ENCODE results near the gene SH3BGRL3.

The SH3BGRL3 gene

DNA sequence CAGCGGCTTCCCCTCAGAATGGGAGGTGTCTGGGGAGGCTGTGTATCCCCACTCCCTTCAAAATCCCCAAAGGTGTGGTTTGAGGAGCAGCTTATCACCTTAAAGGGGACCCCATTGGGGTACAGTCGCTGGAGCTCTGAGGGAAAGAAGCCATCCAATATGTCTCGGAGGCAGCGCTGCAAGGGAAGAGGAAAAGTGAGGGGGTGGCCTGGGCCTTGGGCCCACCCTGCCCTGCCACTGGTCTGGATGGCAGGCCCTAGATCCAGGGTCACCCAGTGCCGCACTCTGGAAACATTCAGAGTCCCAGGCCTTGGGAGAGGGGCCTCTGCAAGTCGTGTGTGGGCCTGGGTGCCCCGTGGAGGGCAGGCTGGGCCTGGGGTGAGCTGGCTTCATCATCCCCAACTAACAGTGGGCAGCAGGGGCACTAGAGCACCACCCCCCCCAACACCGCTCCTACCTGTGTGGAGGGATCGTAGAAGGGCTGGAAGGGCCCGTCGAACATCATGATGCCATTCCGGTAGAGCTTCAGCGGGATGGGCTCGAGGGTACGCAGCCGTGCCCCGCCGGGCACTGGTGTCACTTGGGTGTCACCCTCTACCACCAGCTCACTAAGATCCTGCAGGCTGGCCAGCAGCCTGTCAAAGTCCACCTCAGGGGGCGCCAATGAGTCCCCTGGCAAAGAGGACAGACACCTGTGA, 5.6 kb downstream of the SH3BGRL3 start:
- Histone ChIP-seq H3K4me3 (ENCODE audit: control insufficient read depth in 1 of 7, extremely low read depth in 1 of 7, insufficient read depth in 4 of 7, low read depth in 2 of 7, low read length in 6 of 7) (peak overlapping the region in 1 of 7 experiments; percentile 4), H3K9me3 (ENCODE audit: control extremely low read depth in 1 of 5, control insufficient read depth in 4 of 5, insufficient read depth in 2 of 5, low read depth in 1 of 5, low read length in 4 of 5) (no peaks in the 10 kb centered on the region), H3K27ac (ENCODE audit: insufficient read depth in 1 of 2, low read depth in 1 of 2, low read length in 2 of 2, poor library complexity in 1 of 2, severe bottlenecking in 2 of 2) (peak overlapping the region; percentile 91 to 92), H3K36me3 (ENCODE audit: control insufficient read depth in 4 of 4, insufficient read depth in 4 of 4, low read length in 3 of 4) (peaks cover 0 to 25% (median 18%) of the 10 kb centered on the region in 4 experiments), H3K4me1 (ENCODE audit: control extremely low read depth in 1 of 4, control insufficient read depth in 4 of 4, insufficient read depth in 4 of 4, low read length in 3 of 4) (peaks cover 19 to 99% (median 98%) of the 10 kb centered on the region in 4 experiments), H3K27me3 (replicated peaks in 2 of 5; ENCODE audit: control insufficient read depth in 4 of 5, insufficient read depth in 5 of 5, low read length in 4 of 5) (no peaks in the 10 kb centered on the region)
- DNase-seq = peak in 1 of 3 donors; percentile 36
- POLR2A ChIA-PET = interaction anchor here (0.7 to 3.0 kb wide), 4 partner anchors 10 to 33 kb away, joined by 3 to 13 read pairs (median 5); partner anchors contain the start of gene CD52
- 94% methylated on average over 13 of the region's 19 CpGs for WGBS (ENCODE audit: insufficient coverage)
- CTCF ChIA-PET = interaction anchor here (0.8 to 10.7 kb wide), 14 partner anchors 9 to 115 kb away, joined by 3 to 161 read pairs (median 4); partner anchors contain the start of genes CD52, SH3BGRL3, UBXN11 and ZNF593

DNA sequence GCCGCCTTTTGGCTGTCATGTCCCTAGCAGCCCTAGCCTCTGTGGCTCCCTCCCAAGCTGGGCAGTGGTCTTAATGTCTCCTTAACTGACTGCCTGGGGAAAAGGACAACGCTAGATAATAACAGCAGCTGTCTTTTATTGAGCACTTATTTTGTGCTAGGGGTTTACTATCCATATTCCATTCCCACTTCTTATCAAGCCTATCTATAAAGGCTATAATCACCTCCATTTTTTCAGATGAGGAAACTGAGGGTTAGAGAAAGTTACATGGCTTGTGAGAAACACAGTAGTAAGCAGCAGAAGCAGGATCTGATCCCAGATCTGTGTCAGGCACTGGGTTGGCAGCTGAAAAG, 6.2 kb downstream of the SH3BGRL3 start:
- Histone ChIP-seq H3K4me1 (ENCODE audit: control extremely low read depth in 1 of 4, control insufficient read depth in 4 of 4, insufficient read depth in 4 of 4, low read length in 3 of 4) (peaks cover 21 to 99% (median 98%) of the 10 kb centered on the region in 4 experiments), H3K27me3 (replicated peaks in 2 of 5; ENCODE audit: control insufficient read depth in 4 of 5, insufficient read depth in 5 of 5, low read length in 4 of 5) (no peaks in the 10 kb centered on the region), H3K27ac (ENCODE audit: insufficient read depth in 1 of 2, low read depth in 1 of 2, low read length in 2 of 2, poor library complexity in 1 of 2, severe bottlenecking in 2 of 2) (peak overlapping the region; percentile 91 to 92), H3K9me3 (ENCODE audit: control extremely low read depth in 1 of 5, control insufficient read depth in 4 of 5, insufficient read depth in 2 of 5, low read depth in 1 of 5, low read length in 4 of 5) (no peaks in the 10 kb centered on the region), H3K36me3 (ENCODE audit: control insufficient read depth in 4 of 4, insufficient read depth in 4 of 4, low read length in 3 of 4) (peaks cover 0 to 22% (median 16%) of the 10 kb centered on the region in 4 experiments), H3K4me3 (ENCODE audit: control insufficient read depth in 1 of 7, extremely low read depth in 1 of 7, insufficient read depth in 4 of 7, low read depth in 2 of 7, low read length in 6 of 7) (peak overlapping the region in 1 of 7 experiments; percentile 4)
- no peak for DNase-seq
- WGBS (ENCODE audit: insufficient coverage) = 100% methylated on average over 1 of the region's 2 CpGs
- POLR2A ChIA-PET = interaction anchor here (0.7 to 3.0 kb wide), 4 partner anchors 10 to 32 kb away, joined by 3 to 13 read pairs (median 5); partner anchors contain the start of gene CD52
- CTCF ChIA-PET = interaction anchor here (1.0 to 10.7 kb wide), 9 partner anchors 9 to 109 kb away, joined by 3 to 161 read pairs (median 7); partner anchors contain the start of genes CD52, SH3BGRL3 and UBXN11

DNA sequence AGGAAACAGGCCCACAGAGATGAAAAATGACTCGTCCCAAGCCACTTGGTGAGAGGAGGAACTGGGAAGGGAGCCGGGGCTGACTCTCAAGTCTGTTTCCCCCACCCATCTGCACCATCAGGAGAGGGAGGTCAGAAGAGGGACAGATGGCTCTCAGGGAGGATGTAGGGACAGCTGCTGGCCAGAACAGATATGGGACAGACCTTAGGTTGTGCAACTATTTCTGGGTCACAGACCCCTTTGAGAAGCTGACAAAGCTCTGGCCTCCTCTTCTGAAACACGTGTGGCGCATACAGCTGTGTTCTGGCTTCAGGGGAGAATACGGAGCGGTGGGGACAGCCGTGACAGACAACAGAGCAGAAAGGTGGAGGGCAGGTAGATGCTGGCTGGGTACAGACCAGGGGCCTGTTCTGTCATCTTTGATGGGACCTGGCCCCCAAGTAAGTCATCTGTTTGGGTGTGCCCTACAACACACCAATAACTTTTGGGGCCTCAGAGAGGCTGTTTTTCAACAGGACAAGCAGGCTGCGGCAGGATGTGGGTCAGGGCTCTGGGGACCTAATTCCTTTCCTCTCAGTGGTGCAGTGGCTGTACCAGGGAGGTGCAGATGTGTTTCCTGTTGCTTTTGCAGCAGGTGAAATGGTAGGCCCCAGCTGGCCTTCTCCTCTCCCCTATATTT, 7.3 kb downstream of the SH3BGRL3 start:
- DNase-seq = peak; percentile 70 to 97 (median 96)
- Histone ChIP-seq H3K27me3 (replicated peaks in 2 of 5; ENCODE audit: control insufficient read depth in 4 of 5, insufficient read depth in 5 of 5, low read length in 4 of 5) (no peaks in the 10 kb centered on the region), H3K4me1 (ENCODE audit: control extremely low read depth in 1 of 4, control insufficient read depth in 4 of 4, insufficient read depth in 4 of 4, low read length in 3 of 4) (peaks cover 26 to 99% (median 98%) of the 10 kb centered on the region in 4 experiments), H3K27ac (ENCODE audit: insufficient read depth in 1 of 2, low read depth in 1 of 2, low read length in 2 of 2, poor library complexity in 1 of 2, severe bottlenecking in 2 of 2) (peak overlapping the region; percentile 91 to 92), H3K36me3 (ENCODE audit: control insufficient read depth in 4 of 4, insufficient read depth in 4 of 4, low read length in 3 of 4) (peaks cover 0 to 22% (median 9%) of the 10 kb centered on the region in 4 experiments), H3K4me3 (ENCODE audit: control insufficient read depth in 1 of 7, extremely low read depth in 1 of 7, insufficient read depth in 4 of 7, low read depth in 2 of 7, low read length in 6 of 7) (peak overlapping the region in 1 of 7 experiments; percentile 23), H3K9me3 (ENCODE audit: control extremely low read depth in 1 of 5, control insufficient read depth in 4 of 5, insufficient read depth in 2 of 5, low read depth in 1 of 5, low read length in 4 of 5) (no peaks in the 10 kb centered on the region)
- CTCF ChIA-PET = interaction anchor here (1.2 to 10.7 kb wide), 9 partner anchors 10 to 106 kb away, joined by 3 to 161 read pairs (median 6); partner anchors contain the start of genes CD52, SH3BGRL3 and UBXN11
- POLR2A ChIA-PET = interaction anchor here (1.0 to 4.6 kb wide), 6 partner anchors 11 to 31 kb away, joined by 3 to 28 read pairs (median 9); partner anchors contain the start of gene CD52
- 4% methylated on average over 7 of the region's 8 CpGs for WGBS (ENCODE audit: insufficient coverage)

DNA sequence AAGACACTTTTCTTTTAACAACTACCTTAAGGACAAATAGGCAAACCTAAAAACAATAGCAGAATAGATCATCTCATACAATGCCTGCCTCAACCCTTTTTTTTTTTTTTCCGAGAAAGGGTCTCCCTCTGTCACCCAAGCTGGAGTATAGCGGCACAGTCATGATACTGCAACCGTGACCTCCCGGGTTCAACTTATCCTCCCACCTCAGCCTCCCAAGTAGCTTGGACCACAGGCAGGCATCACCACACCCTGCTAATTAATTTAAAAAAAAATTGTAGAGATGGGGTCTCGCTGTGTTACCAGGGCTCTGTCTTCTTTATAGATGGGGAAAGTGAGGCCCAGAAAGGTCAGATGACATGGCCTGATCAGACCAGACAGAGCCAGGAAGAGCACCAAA, 7.9 kb downstream of the SH3BGRL3 start:
- POLR2A ChIA-PET = interaction anchor here (0.6 to 4.6 kb wide), 5 partner anchors 9 to 30 kb away, joined by 3 to 28 read pairs (median 5); partner anchors contain the start of gene CD52
- peak overlapping the region; percentile 91 to 92 for H3K27ac ChIP-seq (ENCODE audit: insufficient read depth in 1 of 2, low read depth in 1 of 2, low read length in 2 of 2, poor library complexity in 1 of 2, severe bottlenecking in 2 of 2)
- peaks cover 27 to 97% (median 95%) of the 10 kb centered on the region in 4 experiments for H3K4me1 ChIP-seq (ENCODE audit: control extremely low read depth in 1 of 4, control insufficient read depth in 4 of 4, insufficient read depth in 4 of 4, low read length in 3 of 4)
- H3K4me3 ChIP-seq (ENCODE audit: control insufficient read depth in 1 of 7, extremely low read depth in 1 of 7, insufficient read depth in 4 of 7, low read depth in 2 of 7, low read length in 6 of 7) = peak overlapping the region in 2 of 7 experiments; percentile 2 to 9
- no peaks in the 10 kb centered on the region for H3K9me3 ChIP-seq (ENCODE audit: control extremely low read depth in 1 of 5, control insufficient read depth in 4 of 5, insufficient read depth in 2 of 5, low read depth in 1 of 5, low read length in 4 of 5)
- DNase-seq = peak in 2 of 3 donors; percentile 50 to 67
- no peaks in the 10 kb centered on the region for H3K27me3 ChIP-seq (replicated peaks in 2 of 5; ENCODE audit: control insufficient read depth in 4 of 5, insufficient read depth in 5 of 5, low read length in 4 of 5)
- CTCF ChIA-PET = interaction anchor here (0.9 to 10.7 kb wide), 10 partner anchors 9 to 129 kb away, joined by 3 to 161 read pairs (median 5); partner anchors contain the start of genes CD52, SH3BGRL3 and UBXN11
- H3K36me3 ChIP-seq (ENCODE audit: control insufficient read depth in 4 of 4, insufficient read depth in 4 of 4, low read length in 3 of 4) = peaks cover 0 to 20% (median 4%) of the 10 kb centered on the region in 4 experiments
- WGBS (ENCODE audit: insufficient coverage) = no CpG with 5 or more reads among the region's 5 CpGs

DNA sequence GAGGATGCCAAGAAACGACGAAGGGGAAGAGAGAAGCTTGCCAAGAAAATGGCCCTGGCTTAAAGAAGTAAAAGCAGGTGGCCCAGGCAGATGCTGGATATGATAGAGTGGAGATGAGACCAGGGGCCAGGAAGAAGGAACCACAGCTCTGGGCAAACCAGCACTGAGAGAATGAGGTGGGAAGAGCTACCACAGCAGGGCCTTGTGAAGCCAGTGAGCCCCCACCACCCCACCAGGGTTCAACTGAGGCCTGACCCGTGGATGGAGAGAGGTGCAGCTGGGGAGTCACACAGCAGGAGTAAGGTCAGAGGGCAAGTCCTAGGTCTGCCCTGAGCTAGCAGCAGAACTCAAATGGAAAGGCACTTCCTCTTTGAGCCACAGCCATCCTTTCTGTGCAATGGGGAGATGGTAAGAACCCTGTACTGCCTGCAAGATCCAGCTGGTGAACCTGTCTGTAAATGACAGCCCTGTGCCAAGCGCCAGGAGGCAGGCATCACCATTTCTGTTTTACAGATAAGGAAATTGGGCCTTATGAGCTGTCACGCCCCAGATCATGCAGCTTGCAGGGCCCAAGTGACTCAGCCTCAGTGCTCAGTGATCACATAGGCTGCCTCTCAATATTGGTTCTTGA, 8.5 kb downstream of the SH3BGRL3 start:
- peak; percentile 72 to 94 (median 94) for DNase-seq
- WGBS (ENCODE audit: insufficient coverage) = 8% methylated on average over 4 of the region's 5 CpGs
- ChIA-PET CTCF (interaction anchor here (0.9 to 10.7 kb wide), 15 partner anchors 8 to 128 kb away, joined by 3 to 161 read pairs (median 4); partner anchors contain the start of genes CD52, SH3BGRL3 and UBXN11), POLR2A (interaction anchor here (0.6 to 4.6 kb wide), 9 partner anchors 9 to 87 kb away, joined by 3 to 28 read pairs (median 5); partner anchors contain the start of genes CD52 and SH3BGRL3)
- Histone ChIP-seq H3K4me1 (ENCODE audit: control extremely low read depth in 1 of 4, control insufficient read depth in 4 of 4, insufficient read depth in 4 of 4, low read length in 3 of 4) (peaks cover 27 to 95% (median 92%) of the 10 kb centered on the region in 4 experiments), H3K27me3 (replicated peaks in 2 of 5; ENCODE audit: control insufficient read depth in 4 of 5, insufficient read depth in 5 of 5, low read length in 4 of 5) (no peaks in the 10 kb centered on the region), H3K4me3 (ENCODE audit: control insufficient read depth in 1 of 7, extremely low read depth in 1 of 7, insufficient read depth in 4 of 7, low read depth in 2 of 7, low read length in 6 of 7) (peak overlapping the region in 2 of 7 experiments; percentile 19 to 35), H3K36me3 (ENCODE audit: control insufficient read depth in 4 of 4, insufficient read depth in 4 of 4, low read length in 3 of 4) (peaks cover 0 to 18% (median 1%) of the 10 kb centered on the region in 4 experiments), H3K9me3 (ENCODE audit: control extremely low read depth in 1 of 5, control insufficient read depth in 4 of 5, insufficient read depth in 2 of 5, low read depth in 1 of 5, low read length in 4 of 5) (no peaks in the 10 kb centered on the region), H3K27ac (ENCODE audit: insufficient read depth in 1 of 2, low read depth in 1 of 2, low read length in 2 of 2, poor library complexity in 1 of 2, severe bottlenecking in 2 of 2) (peak overlapping the region; percentile 91 to 92)
